Measurements from ENCODE around the gene AGBL1. TPM values are rescaled to one million over a fixed set of nuclear protein-coding genes. Genes with fewer than 3 reads are reported as not detected.
A peak's percentile ranks its signal among the peaks of the same experiment; 100 is the strongest.

The AGBL1 gene
- polyA plus RNA-seq, 4 donors: 0.06 to 0.15 (median 0.10) TPM

GRCh38 chr15:86764021-86764420, 684.4 kb downstream of the AGBL1 start:
- no peak for DNase-seq (ENCODE audit: low read depth in 4 of 4, low spot score in 3 of 4)

- peak in 3 of 4 donors; percentile 18 to 38 (median 19) for DNase-seq (ENCODE audit: low read depth in 4 of 4, low spot score in 3 of 4)
Observed at GRCh38 chr15:86765281-86765680, 685.6 kb downstream of the AGBL1 start.

- DNase-seq (ENCODE audit: low read depth in 4 of 4, low spot score in 3 of 4): no peak
Observed at GRCh38 chr15:86772369-86773059, 692.8 kb downstream of the AGBL1 start.

- DNase-seq (ENCODE audit: low read depth in 4 of 4, low spot score in 3 of 4): no peak
Observed at GRCh38 chr15:86773736-86774135, 694.1 kb downstream of the AGBL1 start.

GRCh38 chr15:86776145-86776544, 696.5 kb downstream of the AGBL1 start:
- DNase-seq (ENCODE audit: low read depth in 4 of 4, low spot score in 3 of 4): no peak

GRCh38 chr15:86796521-86796920, 716.9 kb downstream of the AGBL1 start:
- no peak for DNase-seq (ENCODE audit: low read depth in 4 of 4, low spot score in 3 of 4)

GRCh38 chr15:86797135-86797534, 717.5 kb downstream of the AGBL1 start:
- DNase-seq (ENCODE audit: low read depth in 4 of 4, low spot score in 3 of 4): no peak

- DNase-seq (ENCODE audit: low read depth in 4 of 4, low spot score in 3 of 4): no peak
Observed at GRCh38 chr15:86799226-86799625, 719.6 kb downstream of the AGBL1 start.

- DNase-seq (ENCODE audit: low read depth in 4 of 4, low spot score in 3 of 4): no peak
Observed at GRCh38 chr15:86802244-86802643, 722.6 kb downstream of the AGBL1 start.

GRCh38 chr15:86804406-86804805, 724.7 kb downstream of the AGBL1 start:
- no peak for DNase-seq (ENCODE audit: low read depth in 4 of 4, low spot score in 3 of 4)

- DNase-seq (ENCODE audit: low read depth in 4 of 4, low spot score in 3 of 4): no peak
Observed at GRCh38 chr15:86810329-86810728, 730.7 kb downstream of the AGBL1 start.

GRCh38 chr15:86813892-86814291, 734.2 kb downstream of the AGBL1 start:
- DNase-seq (ENCODE audit: low read depth in 4 of 4, low spot score in 3 of 4): no peak

GRCh38 chr15:86829245-86829644, 749.6 kb downstream of the AGBL1 start:
- DNase-seq (ENCODE audit: low read depth in 4 of 4, low spot score in 3 of 4): no peak

GRCh38 chr15:86830304-86830703, 750.6 kb downstream of the AGBL1 start:
- no peak for DNase-seq (ENCODE audit: low read depth in 4 of 4, low spot score in 3 of 4)

GRCh38 chr15:86833595-86833994, 753.9 kb downstream of the AGBL1 start:
- no peak for DNase-seq (ENCODE audit: low read depth in 4 of 4, low spot score in 3 of 4)

- no peak for DNase-seq (ENCODE audit: low read depth in 4 of 4, low spot score in 3 of 4)
Observed at GRCh38 chr15:86834115-86834863, 754.6 kb downstream of the AGBL1 start.

- peak in 3 of 4 donors; percentile 11 to 37 (median 28) for DNase-seq (ENCODE audit: low read depth in 4 of 4, low spot score in 3 of 4)
Observed at GRCh38 chr15:86837294-86838061, 757.8 kb downstream of the AGBL1 start.

GRCh38 chr15:86839502-86839901, 759.8 kb downstream of the AGBL1 start:
- DNase-seq (ENCODE audit: low read depth in 4 of 4, low spot score in 3 of 4): no peak

- DNase-seq (ENCODE audit: low read depth in 4 of 4, low spot score in 3 of 4): no peak
Observed at GRCh38 chr15:86840996-86841395, 761.3 kb downstream of the AGBL1 start.

GRCh38 chr15:86842199-86842598, 762.5 kb downstream of the AGBL1 start:
- DNase-seq (ENCODE audit: low read depth in 4 of 4, low spot score in 3 of 4): no peak

- no peak for DNase-seq (ENCODE audit: low read depth in 4 of 4, low spot score in 3 of 4)
Observed at GRCh38 chr15:86846036-86846435, 766.4 kb downstream of the AGBL1 start.
